HepG2 (cell line): ENCODE measurements around the gene SMIM45.
A peak's percentile ranks its signal among the peaks of the same experiment; 100 is the strongest.

ENCODE experiments used
- ATAC-seq: fragments of 200-7000 bp; cut with Tn5 transposase; 3 replicates; pipeline ENCODE4 v1.9.1; 2020; ENCODE audit warnings: mild to moderate bottlenecking, moderate library complexity
- BruUV-seq: library from RNA; stranded (reverse); fragments of 400-500 nt; replicated peaks from 2 replicates; lab custom pipeline; 2021; lab: Mats Ljungman, UMichigan
- CTCF ChIA-PET: fragments of 300-600 bp; formaldehyde crosslinking; extraction: SDS; loops from one replicate; lab custom pipeline; 2021; ENCODE audit warnings: low total read pairs, inconsistent platforms, low intra/inter-chr PET ratio; lab: Yijun Ruan, JAX
- POLR2A ChIA-PET: fragments of 350-600 bp; sonication (Branson Sonifier 250); formaldehyde crosslinking; loops from one replicate; lab custom pipeline; 2020; ENCODE audit warnings: antibody characterized with exemption, inconsistent platforms; lab: Yijun Ruan, JAX
- DNase-seq: peaks from one replicate; pipeline ENCODE4 v3.0.0-alpha.2; 2015; ENCODE audit warnings: low spot score
- FAIRE-seq: peaks from 3 replicates; lab custom pipeline; 2011; peaks lifted over from hg19 to GRCh38; lab: Jason Lieb, UNC
- H2AFZ ChIP-seq: one replicate; pipeline ENCODE4 v1.6.1; 2011; ENCODE audit warnings: low read length, inconsistent platforms
- H3K27ac ChIP-seq: fragments of 300-600 bp; 3 replicates; pipeline ENCODE4 v1.8.0; 2011; ENCODE audit warnings: mixed run types, mild to moderate bottlenecking, mixed read lengths, low read length, inconsistent platforms; ENCODE audit not compliant: insufficient read depth; ENCODE audit errors: extremely low read length
- H3K27me3 ChIP-seq, 2 experiments: fragments of 200-600 bp in 1 of 2; 2 replicates in 1 of 2; 3 replicates in 1 of 2; pipeline versions ENCODE4 v1.6.0 to v1.8.0; 2011; ENCODE audit warnings: low read length in 2 of 2, mild to moderate bottlenecking in 2 of 2, moderate library complexity in 2 of 2, inconsistent platforms in 1 of 2; ENCODE audit not compliant: insufficient read depth in 2 of 2, control insufficient read depth in 1 of 2
- H3K36me3 ChIP-seq, 2 experiments: fragments of 200-600 bp in 1 of 2; replicated peaks in 1 of 2; 2 replicates in 1 of 2; 3 replicates in 1 of 2; pipeline versions ENCODE4 v1.5.1 to v1.8.0; 2011; ENCODE audit warnings: low read length in 2 of 2, inconsistent platforms in 1 of 2; ENCODE audit not compliant: insufficient read depth in 2 of 2, control insufficient read depth in 1 of 2
- H3K4me1 ChIP-seq: 2 replicates; pipeline ENCODE4 v1.5.1; 2012; ENCODE audit warnings: low read length, inconsistent platforms; ENCODE audit not compliant: insufficient read depth
- H3K4me2 ChIP-seq: 2 replicates; pipeline ENCODE4 v1.6.0; 2011; ENCODE audit warnings: low read depth, low read length, inconsistent platforms
- H3K4me3 ChIP-seq, 3 experiments: fragments of 200-600 bp in 1 of 3; sonication (generic), shearing (Covaris generic) in 1 of 3; replicated peaks in 1 of 3; 2 replicates each; pipeline ENCODE4 v1.5.1; 2011 to 2016; ENCODE audit warnings: low read length in 3 of 3, inconsistent platforms in 2 of 3, low read depth in 2 of 3, mild to moderate bottlenecking in 2 of 3, control low read depth in 1 of 3, mixed read lengths in 1 of 3; ENCODE audit not compliant: insufficient read depth in 1 of 3
- H3K79me2 ChIP-seq: one replicate; pipeline ENCODE4 v1.6.1; 2011; ENCODE audit warnings: low read length, inconsistent platforms; ENCODE audit not compliant: insufficient read depth
- H3K9ac ChIP-seq: 2 replicates; pipeline ENCODE4 v1.6.0; 2011; ENCODE audit warnings: mild to moderate bottlenecking, low read depth, low read length, inconsistent platforms; ENCODE audit not compliant: insufficient read depth
- H3K9me3 ChIP-seq: 2 replicates; pipeline ENCODE4 v1.5.1; 2012; ENCODE audit warnings: mild to moderate bottlenecking, low read length
- H4K20me1 ChIP-seq: 2 replicates; pipeline ENCODE4 v1.6.0; 2011; ENCODE audit warnings: inconsistent platforms, mild to moderate bottlenecking, low read length, moderate library complexity; ENCODE audit not compliant: insufficient read depth
- EZH2 ChIP-seq: conservative IDR thresholded peaks from 2 replicates; pipeline ENCODE4 v1.6.1; 2012; ENCODE audit warnings: mild to moderate bottlenecking, low read depth, low read length, moderate library complexity
- MTA1 ChIP-seq: sonication (generic); formaldehyde crosslinking; IDR thresholded peaks from 2 replicates; pipeline ENCODE4 v1.4.0; 2020; ENCODE audit warnings: missing genetic modification reagents, mild to moderate bottlenecking, borderline replicate concordance
- NFAT5 ChIP-seq: sonication (generic); formaldehyde crosslinking; IDR thresholded peaks from 2 replicates; pipeline ENCODE4 v1.4.0; 2020; ENCODE audit warnings: missing genetic modification reagents
- NRL ChIP-seq: sonication (generic); formaldehyde crosslinking; IDR thresholded peaks from 2 replicates; pipeline ENCODE4 v1.5.0; 2020; ENCODE audit warnings: missing genetic modification reagents, mild to moderate bottlenecking, moderate library complexity, borderline replicate concordance
- WGBS: methylation state at CpG from one replicate; pipeline ENCODE4 v1.1.6; 2017; ENCODE audit warnings: low lambda C conversion rate; 5-methylcytosine and 5-hydroxymethylcytosine counted together
- in situ Hi-C: cut with HindIII; loops from 2 replicates; pipeline ENCODE4 v1.10.0; 2017; ENCODE audit warnings: low pct_unique_long_range_greater_than_20kb; ENCODE audit not compliant: extremely low pct_ligation_motif_present
- intact Hi-C: fragments of 100-400 bp; cut with micrococcal nuclease; formaldehyde crosslinking; loops from one replicate; pipeline ENCODE4 v1.10.0; 2022; ENCODE audit not compliant: unreplicated experiment

Gene SMIM45

GRCh38 chr22:41909310-41910049 is 42.5 kb upstream of the SMIM45 start:
- BruUV-seq: no TSS peak
- WGBS: 37% methylated on average over 7 of the region's 55 CpGs
- CTCF ChIA-PET: no interaction called here
- H2AFZ ChIP-seq: no peak overlapping the region
- H4K20me1 ChIP-seq: peaks cover 36% of the 10 kb centered on the region
- H3K36me3 ChIP-seq: peaks cover 2 to 10% of the 10 kb centered on the region in 2 experiments; a peak in 4 of 5 replicates
- H3K9ac ChIP-seq: no peak overlapping the region
- POLR2A ChIA-PET: no interaction called here
- no peak for DNase-seq
- 0 out of 2 replicates have a peak, but pooled peaks have one; percentile 34 for TF ChIP-seq EZH2
- TF ChIP-seq NFAT5 (CRISPR knock-in tag): 0 out of 2 replicates have a peak, but pooled peaks have one; percentile 1
- no peak for TF ChIP-seq MTA1 (CRISPR knock-in tag)
- TF ChIP-seq NRL (CRISPR knock-in tag): 0 out of 2 replicates have a peak, but pooled peaks have one; percentile 26
- TF ChIP-seq, all 625 proteins: peak for 3
- ATAC-seq (peak; percentile 12), FAIRE-seq (no peak)
- Histone ChIP-seq H3K27me3 (peaks cover 19 to 41% of the 10 kb centered on the region in 2 experiments; a peak in 4 of 5 replicates), H3K27ac (no peak overlapping the region), H3K4me3 (peak overlapping the region in 2 of 3 experiments; percentile 16 to 52; a peak in 2 of 6 replicates), H3K4me2 (peak overlapping the region; percentile 32; the same call in 1 of the 2 replicates), H3K9me3 (no peaks in the 10 kb centered on the region), H3K79me2 (no peaks in the 10 kb centered on the region), H3K4me1 (peaks cover 7% of the 10 kb centered on the region; the same call in 1 of the 2 replicates)
- in situ Hi-C loops (no loop called here), intact Hi-C loops (no loop called here)
